ENCODE data around the gene ANAPC13.

DNA sequence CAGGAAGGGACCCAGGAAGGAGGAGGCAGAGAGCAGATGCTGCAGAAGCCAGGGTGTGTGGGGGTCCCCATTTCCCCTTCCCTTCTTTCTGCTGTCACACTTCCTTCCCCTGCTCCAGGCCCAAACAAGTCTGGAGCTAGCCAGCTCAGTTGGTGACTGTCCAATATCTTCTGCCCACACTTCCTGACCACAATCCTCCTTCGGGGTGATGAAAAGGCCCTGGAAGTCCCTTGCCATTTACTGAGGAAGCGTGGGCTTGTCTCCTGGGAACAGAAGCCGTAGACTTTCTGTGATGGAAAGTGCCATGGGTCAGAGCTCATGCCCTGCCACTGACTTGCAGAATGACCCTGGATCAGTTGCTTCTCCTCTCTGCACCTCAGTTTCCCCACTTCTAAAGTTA, 39.0 kb downstream of the ANAPC13 start:
- TF ChIP-seq, protein P1, sequence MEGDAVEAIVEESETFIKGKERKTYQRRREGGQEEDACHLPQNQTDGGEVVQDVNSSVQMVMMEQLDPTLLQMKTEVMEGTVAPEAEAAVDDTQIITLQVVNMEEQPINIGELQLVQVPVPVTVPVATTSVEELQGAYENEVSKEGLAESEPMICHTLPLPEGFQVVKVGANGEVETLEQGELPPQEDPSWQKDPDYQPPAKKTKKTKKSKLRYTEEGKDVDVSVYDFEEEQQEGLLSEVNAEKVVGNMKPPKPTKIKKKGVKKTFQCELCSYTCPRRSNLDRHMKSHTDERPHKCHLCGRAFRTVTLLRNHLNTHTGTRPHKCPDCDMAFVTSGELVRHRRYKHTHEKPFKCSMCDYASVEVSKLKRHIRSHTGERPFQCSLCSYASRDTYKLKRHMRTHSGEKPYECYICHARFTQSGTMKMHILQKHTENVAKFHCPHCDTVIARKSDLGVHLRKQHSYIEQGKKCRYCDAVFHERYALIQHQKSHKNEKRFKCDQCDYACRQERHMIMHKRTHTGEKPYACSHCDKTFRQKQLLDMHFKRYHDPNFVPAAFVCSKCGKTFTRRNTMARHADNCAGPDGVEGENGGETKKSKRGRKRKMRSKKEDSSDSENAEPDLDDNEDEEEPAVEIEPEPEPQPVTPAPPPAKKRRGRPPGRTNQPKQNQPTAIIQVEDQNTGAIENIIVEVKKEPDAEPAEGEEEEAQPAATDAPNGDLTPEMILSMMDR (IDR thresholded peaks at IDR 0.05), result no peak
- no peak for TF ChIP-seq POLR2A (IDR thresholded peaks at IDR 0.05)

Measured in ovary (tissue), 3 donors.